ENCODE measurements around the gene MVD.

DNA sequence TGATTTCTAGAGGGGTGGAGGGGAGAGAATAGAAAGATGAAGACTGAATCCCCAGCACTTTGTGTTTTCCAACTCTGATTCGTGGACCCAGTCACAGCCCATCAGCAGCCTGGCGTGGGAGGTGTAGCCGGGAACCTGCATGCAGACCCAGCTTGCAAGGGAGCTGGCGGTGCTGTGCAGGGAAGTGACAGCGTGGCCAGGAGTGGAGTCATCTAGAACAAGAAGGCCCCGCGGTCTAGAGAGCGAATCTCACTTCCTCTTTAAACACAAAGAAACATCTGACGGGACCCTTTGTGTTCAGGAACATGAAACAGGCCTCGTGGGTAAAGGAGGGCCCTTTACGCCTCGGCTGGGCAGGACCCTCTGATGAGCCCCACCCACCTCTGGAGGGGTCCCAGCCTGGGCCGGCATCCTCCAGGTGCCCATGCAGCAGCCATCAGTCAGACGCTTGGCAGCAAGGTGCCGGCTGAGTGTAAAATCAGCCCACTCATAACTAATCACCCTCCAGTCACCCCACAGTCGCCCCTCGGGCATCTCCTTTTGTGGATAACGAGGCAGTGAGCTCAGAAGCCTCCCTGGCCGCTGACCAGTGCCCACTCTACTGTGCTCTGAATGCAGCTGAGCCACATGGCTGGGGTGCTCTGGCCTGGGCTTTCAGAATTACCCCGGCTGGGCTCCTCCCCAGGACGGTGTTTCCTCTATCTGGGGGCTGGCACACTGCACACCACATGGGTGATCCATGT is 19.0 kb upstream of the MVD start:
- TF ChIP-seq MAFF (IDR thresholded peaks at IDR 0.05; ENCODE audit: low read depth, low read length) (no peak), DPF2 (CRISPR knock-in tag; IDR thresholded peaks at IDR 0.05; ENCODE audit: borderline replicate concordance, low read depth) (no peak), HDAC2 (CRISPR knock-in tag; IDR thresholded peaks at IDR 0.05) (no peak), CEBPB (IDR thresholded peaks at IDR 0.05; ENCODE audit: borderline replicate concordance, low read depth, low read length) (no peak), HES4 (CRISPR knock-in tag; IDR thresholded peaks at IDR 0.05; ENCODE audit: borderline replicate concordance) (no peak), MAX (IDR thresholded peaks at IDR 0.05) (no peak), NBN (conservative IDR thresholded peaks at IDR 0.05) (no peak), SIN3A (IDR thresholded peaks at IDR 0.05; ENCODE audit: borderline replicate concordance, low read depth, low read length) (no peak)
- TF ChIP-seq, protein P1, sequence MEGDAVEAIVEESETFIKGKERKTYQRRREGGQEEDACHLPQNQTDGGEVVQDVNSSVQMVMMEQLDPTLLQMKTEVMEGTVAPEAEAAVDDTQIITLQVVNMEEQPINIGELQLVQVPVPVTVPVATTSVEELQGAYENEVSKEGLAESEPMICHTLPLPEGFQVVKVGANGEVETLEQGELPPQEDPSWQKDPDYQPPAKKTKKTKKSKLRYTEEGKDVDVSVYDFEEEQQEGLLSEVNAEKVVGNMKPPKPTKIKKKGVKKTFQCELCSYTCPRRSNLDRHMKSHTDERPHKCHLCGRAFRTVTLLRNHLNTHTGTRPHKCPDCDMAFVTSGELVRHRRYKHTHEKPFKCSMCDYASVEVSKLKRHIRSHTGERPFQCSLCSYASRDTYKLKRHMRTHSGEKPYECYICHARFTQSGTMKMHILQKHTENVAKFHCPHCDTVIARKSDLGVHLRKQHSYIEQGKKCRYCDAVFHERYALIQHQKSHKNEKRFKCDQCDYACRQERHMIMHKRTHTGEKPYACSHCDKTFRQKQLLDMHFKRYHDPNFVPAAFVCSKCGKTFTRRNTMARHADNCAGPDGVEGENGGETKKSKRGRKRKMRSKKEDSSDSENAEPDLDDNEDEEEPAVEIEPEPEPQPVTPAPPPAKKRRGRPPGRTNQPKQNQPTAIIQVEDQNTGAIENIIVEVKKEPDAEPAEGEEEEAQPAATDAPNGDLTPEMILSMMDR (CRISPR knock-in tag; IDR thresholded peaks at IDR 0.05): no peak

Data from HepG2 (cell line).